ENCODE data around the gene PRRT1B.
"Not testable (repeated sequence)": the region's sequence is repeated elsewhere in the genome, so short reads cannot be mapped to it uniquely, and the experiment has no call there.

PRRT1B gene

DNA sequence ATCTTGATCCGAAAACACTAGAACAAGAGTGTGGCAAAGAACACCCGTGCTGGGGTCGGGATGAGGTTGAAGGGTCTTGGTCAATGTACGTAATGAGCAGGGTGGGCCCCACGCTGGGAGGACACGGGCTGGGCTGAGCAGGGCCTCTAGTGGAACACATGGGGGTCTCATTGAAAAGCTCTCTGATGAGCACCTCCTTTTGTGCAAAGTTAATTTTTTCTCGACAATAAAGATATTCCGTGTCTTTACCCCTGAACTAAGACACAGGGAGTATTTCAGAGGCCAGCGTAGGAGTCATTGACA lies 22.3 kb upstream of the PRRT1B start:
- DNase-seq, result no peak

DNA sequence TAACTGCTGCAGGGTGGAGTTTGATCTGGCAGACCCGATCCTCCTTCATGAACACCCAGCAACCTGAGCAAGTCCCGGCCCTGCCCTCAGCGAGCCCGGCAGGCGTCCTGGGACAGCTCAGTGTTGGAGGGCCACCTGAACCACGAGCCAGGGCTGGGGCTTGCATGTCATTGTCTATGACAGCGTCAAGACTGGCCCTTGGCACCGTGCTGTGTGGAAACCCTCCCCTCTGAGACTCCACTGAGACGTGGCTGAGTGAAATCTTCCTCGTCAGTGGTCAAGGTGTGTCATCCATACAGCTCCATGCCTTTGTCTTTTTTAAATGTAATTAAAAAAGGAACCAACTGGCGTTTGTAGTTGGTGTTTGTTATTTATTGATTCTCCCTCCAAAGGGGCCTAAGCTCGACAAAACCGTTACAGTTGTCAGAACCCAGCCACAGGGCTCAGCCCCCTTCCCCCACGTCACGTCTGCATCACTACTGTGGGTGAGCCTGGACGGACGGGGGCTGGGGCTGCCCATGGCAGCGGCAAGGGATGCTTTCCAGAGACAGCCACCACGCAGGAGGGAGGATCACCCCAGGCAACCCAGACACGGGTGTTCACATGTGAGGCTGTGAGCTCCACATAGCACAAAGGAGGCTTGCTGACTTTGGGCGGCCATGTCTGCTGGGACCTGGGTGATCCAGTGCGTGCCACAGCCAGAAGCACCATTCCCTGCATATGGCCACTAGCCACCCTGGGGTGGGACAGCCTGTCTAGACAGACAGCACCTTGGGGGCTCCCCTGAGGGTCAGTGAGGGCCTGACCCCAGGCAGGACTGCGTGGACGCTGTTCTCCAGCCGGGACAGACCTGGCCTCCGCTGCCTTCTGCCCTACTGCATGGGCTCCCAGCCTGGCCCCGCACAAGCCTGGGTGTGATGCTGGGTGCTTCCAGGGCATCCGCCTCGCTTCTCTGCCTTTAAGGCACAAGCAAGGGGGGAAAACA lies 21.6 kb upstream of the PRRT1B start:
- DNase-seq, result no peak

DNA sequence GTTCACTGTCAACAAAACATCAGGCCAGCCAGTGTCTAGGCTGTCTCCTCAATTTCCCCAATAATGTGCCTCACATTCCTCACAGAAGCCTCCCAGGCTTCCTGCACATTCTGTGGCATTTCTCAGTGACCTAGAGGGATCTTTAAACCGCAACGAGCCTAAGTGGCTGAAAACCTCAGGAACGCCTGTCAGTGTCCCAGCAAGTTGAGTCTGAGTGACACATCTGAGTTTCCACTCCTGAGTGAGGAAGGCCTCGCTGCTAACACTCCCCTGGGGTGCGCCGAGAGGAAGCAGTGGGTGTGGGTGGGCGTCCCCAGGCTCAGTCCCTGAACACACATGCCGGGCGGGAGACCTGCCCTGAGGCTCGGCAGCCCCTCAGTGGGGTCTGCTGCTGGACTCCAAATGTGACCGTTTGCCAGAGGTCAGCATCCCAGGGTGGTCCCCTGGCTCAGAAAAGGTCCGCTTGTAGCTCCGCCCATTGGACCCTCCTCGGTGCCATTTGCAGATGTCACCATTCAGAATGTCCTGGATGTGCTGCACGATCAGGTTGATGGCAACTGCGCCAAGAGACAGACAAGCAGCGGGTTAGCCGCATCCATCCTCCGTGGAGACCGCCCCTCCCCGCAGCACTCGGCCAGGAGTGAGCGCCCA lies 20.5 kb upstream of the PRRT1B start:
- DNase-seq, result no peak

DNA sequence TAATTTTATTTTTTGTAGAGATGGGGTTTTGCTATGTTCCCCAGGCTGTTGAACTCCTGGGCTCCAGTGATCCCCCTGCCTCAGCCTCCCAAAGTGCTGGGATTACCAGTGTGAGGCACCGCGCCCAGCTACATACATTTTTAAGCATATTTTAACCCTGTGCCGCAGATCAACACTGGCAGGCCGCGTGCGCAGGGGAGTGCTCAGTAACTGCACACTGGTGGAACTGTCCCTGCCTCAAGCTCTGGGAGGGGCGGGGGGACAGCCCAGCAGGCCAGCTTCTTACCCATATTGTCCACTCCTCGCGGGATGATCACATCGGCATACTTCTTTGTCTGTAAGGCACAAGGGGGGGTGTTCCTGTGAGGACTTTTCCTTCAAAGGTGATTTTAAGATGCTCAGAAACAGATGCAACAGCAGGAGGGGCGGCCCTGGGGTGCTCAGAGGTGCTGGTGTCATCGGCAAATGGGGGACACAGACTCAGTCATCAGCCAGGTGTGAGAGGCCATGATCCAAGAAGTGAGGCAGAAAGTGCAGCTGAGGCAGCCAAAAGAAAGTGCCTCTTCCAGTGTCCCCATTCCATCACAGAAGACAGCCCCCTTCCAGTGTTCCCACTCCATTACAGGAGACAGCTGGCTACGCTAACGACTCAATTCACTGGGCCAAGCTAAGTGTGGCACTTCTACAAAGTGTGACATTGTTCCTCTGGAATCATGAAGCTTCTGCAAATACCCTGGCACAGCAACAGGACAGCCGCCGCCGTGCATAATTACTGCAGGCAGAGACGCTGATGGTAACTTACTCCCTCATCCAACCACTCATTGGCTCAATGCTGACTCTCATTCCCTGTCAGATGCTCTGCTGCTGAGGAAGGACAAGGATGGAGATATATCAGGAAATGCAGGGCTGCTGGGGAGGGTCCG lies 19.4 kb upstream of the PRRT1B start:
- no peak for DNase-seq

DNA sequence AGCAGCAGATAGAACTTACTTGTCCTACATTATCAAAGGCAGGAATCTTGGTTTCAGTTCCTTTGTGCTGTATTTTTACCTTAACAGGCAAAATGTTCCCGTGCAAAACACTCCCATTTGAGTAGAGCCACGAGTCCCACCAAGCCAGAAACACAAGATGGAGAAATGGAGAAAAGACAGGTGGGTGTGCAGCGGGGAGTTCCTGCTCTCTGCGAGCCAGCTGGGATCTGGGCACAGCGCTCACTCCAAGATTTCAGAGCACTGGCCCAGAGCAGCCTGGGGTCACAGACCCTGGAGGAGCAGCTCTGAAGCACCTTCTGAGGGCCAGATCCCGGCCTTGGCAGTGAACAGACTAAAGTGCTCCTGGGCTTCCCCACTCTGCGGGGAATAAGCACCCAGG lies 17.1 kb upstream of the PRRT1B start:
- DNase-seq, result no peak

DNA sequence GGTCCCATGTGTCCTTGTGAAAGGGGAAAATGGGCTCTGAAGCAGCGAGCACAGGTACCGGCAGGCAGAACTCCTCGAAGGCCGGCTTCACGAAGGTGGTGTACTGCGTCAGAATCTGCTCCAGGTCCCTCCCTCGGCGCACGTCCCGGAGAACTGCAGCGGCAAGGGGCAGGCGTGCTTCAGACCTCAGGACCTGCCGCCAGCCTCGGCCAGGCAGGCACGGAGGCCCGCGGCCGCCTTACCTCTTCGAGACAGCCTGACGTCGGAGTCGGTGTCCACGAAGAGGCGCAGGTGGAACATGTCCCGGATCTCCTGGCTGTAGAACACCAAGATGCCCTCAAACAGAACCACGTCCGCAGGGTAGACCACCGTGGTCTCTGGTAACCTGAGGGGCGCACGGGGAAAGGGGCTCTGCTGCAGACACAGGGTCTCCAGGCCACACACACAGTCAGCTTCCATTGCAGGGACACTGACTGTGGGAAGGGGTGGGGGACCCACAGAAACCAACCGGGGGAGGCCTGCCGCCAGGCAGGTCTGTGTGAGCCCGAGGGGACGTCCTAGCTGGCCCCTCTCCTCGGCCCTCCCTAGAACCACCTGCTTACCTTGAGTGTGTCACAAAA lies 16.3 kb upstream of the PRRT1B start:
- DNase-seq, result no peak

DNA sequence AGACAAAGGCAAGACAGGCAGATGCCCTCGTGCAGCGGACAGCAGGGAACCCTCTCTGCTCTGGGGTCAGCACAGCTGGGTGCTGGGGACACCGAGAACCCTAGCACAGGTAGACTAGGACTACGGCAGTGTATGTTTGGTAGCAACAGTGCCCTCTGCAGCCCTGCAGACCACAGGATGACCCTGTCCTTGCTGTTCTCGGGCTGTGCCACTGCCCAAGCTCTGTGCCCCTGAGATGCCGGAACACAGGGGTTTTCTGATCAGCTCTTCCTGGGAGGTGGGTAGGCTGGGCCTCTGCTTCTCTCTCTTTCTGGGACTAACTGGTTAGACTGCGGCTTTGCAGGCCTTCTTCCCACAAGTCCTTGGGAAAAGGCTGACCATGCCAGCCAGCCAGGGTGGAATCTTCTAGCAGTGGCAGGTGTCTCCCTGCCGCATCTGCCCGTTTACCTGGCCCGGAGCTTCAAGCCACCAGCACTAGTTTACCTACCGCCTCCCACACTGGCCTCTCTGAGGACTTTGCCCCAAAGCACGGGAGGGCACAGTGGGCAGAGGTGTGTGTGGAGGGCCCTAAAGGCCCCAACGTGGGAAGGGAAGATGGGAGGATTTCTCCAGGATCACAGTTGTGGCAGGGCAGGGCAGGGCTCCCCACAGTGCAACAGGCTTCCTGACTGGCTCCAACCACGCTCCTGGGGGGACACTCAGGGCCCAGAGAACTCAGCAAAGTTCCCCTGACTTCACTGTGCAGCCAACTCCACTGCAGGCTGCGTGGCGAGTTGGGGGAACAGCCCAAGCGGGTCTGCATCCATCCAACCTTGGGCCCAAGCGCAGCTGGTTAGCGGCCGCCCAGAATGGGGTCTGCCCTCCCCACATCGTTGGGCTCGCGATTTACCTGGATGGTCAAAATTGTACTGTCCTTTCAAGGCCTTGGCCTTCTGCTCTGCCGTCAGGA lies 15.5 kb upstream of the PRRT1B start:
- DNase-seq, result no peak

DNA sequence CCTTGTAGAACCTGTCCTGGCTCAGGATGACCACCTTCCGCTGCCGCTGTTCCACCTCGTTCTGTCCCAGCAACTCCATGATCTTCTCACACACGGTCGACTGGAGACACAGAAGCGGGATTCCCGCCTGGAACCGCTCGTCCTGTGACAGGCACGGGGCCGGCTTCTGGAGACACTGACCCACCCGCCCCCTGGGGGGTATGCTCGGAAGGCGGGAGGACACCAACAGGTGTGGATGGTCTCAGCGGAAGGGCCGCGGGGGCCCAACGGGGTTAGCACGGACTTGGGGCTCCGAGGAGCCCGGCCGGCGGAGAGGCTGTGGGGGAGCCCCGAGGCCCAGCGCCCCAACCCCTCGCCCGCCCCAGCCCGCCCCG lies 14.8 kb upstream of the PRRT1B start:
- DNase-seq, result no peak

DNA sequence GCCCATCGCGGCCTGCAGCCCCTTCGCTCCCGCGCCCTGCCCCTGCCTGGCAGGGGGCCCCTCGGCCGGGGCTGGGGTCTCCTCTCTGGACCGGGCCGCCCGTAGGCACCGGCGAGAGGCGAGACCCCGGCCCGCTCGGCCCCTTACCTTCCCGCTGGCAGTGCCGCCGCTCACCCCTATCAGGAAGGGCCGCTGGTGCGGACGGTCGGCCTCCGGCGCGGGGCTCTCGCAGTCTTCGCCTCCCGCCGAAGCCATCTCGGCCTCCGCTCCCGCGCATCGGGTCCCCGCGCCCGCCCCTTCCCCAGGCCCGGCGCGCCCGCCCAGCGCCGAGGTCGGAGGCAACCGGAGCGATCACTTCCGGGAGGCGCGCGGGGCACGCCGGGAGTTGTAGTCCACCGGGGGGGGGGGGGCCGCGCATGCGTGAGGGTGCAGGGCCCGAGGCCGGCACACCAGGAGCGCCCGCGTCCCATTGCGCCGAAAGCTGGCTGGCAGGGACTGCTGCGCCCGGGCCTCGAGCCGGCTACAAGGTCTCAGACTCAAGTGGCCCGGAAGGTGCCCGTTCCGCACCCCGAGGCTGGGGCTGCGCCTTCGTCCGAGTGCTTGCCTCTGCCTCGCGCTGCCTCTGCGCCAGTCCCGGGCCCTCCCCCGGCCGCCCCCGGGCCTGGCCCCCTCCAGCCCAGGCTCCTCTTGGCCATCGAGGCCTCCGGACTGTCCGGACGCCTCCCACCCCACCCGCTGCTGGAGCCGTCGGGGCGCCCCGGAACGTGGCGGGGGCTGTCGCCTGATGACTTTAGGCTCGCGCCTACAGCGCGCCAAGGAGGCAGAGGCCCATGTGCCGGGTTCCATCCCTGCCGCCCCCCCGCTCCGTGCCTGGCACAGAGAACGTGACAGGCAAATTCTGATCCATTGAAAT lies 14.1 kb upstream of the PRRT1B start, which contains the start of gene UCK1:
Gene UCK1, minus strand, starts transcription at position 344 of the 913 bp plus-strand sequence. Its CDS starts 89 bp downstream, at position 255.
- DNase-seq, result no peak

DNA sequence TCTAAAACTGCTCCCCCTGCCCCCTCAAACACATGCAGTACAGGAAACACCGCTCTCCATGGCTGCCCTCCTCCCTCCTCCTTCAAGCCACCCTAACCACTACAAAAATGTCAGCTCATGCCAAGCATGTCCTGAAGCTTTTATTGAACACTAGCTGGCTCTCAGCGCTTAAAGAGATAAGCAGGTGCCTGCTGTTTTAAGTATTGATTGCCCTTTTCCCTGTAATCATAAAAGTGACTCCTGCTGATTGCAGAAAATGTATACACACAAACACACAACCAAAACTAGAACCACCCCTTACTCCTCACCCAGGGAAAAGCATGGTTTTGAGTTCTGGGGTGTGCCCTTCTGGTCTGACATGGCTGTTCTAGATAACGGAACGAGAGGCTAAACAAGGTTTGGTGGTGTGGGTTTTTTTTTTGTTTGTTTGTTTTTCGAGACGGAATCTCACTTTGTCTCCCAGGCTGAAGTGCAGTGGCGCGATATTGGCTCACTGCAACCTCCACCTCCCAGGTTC lies 10.5 kb upstream of the PRRT1B start:
- no peak for DNase-seq

DNA sequence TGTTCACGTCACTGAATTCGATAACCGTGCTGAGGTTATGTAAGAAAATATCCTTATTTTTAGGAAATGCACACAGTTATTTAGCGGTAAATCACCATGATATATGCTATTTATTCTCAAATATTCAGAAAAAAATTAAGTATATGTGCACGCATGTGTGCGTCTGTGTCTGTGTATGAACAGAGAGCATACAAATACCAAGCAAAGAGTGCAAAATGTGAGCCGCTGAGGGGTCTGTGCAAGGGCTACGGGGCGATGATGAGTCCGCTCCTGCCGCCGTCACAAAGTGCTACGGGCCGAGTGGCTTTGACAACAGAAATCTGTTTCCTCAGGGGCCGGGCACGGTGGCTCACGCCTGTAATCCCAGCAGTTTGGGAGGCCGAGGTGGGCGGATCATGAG lies 7.4 kb upstream of the PRRT1B start:
- no peak for DNase-seq

DNA sequence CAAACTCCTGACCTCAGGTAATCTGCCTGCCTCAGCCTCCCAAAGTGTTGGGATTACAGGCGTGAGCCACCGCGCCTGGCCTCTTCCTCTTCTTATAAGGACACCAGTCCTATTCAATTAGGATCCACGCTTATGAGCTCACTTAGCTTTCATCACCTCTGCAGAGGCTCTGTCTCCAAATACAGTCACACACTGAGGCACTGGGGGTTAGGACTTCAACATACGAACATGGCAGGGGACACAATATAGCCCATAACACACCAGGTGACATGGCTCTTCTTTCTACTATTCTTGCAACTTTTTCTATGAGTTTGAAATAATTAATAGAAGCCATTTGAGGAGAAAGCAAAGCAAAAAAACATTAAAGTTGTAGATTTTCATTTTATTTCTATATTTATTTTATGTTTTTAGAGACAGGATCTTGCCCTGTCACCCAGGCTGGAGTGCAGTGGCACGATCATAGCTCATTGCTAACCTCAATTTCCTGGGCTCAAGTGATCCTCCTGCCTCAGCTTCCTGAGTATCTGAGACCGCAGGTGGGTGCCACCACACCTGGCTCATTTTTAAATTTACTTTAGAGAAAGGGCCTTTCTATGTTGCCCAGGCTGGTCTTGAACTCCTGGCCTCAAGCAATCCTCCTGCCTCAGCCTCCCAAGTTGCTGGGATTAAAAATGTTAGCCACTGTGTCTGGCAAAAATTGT lies 6.0 kb upstream of the PRRT1B start:
- DNase-seq, result no peak

DNA sequence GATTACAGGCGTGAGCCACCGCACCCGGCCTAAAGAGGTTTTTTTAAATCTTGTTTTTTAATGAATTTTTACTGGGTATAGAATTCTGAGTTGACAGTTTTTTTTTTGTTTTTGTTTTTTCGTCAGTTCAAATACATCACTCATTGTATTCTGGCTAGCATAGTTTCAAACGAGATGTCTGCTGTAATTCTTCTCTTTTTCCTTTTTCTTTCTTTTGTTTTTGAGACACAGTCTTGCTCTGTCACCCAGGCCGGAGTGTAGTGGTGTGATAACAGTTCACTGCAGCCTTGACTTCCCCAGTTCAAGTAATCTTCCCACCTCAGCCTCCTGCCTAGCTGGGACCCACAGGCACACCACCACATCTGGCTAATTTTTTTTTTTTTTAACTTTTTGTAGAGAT lies 2.2 kb upstream of the PRRT1B start:
- DNase-seq, result no peak

DNA sequence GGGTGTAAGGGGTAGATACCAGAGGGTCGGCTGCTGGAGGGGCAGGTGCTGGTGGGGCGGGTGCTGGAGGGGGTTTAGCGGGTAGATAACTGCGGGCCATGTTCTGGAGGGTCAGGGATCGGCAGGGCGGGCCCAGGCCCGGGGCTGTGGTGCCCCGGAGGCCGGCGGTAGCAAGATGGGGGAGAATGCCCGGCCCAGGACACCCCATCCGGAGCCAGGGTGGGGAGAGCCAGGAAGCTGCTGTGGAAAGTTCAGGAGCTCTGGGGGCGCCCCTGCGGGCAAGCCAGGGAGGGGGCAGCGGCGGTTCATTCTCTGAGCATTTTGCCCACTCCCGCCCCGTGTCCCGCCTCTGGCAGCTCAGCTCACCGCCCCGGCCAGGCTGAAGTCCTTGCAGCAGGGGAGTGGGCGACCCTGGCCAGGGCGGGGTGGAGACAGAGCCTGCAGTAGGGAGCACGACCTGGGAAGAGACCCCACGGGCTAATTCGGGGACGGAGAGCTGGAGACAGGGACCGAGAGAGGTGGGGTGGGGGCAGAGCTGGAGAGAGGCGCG lies 538 bp downstream of the PRRT1B start:
- DNase-seq, result no peak

DNA sequence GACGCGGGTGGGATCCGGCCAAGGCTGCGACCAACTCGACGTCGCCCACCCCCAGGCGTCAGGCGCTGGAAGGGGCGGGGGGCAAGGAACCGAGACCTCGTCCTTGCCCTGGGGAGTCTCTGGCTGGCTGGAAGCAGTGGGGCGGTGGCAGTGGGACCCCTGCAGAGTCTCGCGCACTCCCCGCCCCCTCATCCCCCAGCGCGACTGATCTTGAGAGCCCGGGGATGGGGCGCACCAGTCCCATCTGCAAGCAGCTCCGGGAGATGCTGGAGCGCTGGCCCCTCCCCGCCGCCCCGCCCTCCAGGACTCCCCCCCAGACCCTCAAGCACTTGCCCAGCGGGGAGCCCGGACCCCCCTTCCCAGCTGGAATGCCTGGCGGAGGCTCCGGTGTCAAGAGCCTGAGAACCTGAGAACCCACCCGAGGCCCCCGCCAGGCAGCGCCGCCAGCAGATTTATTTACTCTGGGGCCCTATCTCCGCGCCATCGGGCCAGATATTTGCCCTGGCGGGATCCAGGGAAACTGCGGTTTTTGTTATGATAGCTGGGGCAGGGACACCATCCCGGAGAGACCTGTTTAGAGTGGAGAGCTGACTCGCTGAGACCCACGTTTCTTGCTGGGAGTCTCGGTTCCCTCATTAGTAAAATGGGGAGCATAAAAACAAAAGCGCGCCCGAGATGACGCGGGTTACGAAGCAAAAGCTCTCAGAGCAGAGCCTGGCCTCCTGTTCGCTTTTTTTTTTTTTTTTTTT lies 1.2 kb downstream of the PRRT1B start:
- no peak for DNase-seq

DNA sequence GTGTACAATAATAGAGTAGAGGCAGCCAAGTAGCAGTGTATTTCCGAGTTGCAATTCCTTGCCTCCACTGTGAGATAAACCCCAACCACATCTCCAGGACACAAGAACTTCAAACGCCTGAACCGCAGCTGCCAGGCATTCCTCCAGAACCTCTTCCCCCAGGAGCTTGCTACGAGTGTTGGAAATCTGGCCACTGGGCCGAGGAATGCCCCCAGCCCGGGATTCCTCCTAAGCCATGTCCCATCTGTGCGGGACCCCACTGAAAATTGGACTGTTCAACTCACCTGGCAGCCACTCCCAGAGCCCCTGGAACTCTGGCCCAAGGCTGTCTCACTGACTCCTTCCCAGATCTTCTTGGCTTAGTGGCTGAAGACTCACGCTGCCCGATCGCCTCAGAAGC lies 3.9 kb downstream of the PRRT1B start:
- not testable (repeated sequence) for DNase-seq

DNA sequence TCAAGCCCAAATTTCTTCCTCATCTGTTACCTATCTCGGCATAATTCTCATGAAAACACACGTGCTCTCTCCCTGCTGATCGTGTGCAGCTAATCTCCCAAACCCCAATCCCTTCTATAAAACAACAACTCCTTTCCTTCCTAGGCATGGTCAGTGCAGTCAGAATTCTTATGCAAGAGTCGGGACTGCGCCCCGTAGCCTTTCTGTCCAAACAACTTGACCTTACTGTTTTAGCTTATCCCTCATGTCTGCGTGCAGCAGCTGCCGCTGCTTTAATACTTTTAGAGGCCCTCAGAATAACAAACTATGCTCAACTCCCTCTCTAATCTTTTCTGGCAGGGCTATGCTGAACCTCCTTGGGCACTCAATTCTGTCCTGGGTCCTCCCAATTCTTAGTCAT lies 5.1 kb downstream of the PRRT1B start:
- DNase-seq, result not testable (repeated sequence)

DNA sequence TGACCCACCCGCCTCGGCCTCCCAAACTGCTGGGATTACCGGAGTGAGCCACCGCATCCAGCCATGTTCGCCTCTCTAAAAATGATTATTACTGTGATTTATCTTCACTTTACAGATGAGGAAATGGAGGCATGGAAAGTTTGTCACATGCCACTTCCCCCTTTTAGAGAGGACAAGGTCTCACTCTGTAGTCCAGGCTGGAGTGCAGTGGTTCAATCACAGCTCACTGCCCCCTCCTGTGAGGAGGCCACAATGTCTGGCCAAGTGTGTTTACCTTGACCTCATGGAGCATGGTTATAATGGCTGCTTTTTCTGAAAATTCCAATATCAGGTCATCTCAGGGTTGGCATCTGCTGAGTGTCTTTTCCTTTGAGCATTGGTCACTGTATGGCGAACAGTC lies 6.7 kb downstream of the PRRT1B start:
- no peak for DNase-seq
